Glutamatergic neuron (in vitro differentiated cells): Measurements from ENCODE around the gene DDX39A. TPM values are rescaled to one million over a fixed set of nuclear protein-coding genes. Genes with fewer than 3 reads are reported as not detected.

ENCODE experiments used
- DNase-seq: peaks from one replicate; pipeline ENCODE4 v3.0.0; 2022
- H3K27ac Mint-ChIP-seq: one replicate; pipeline ENCODE4 v1.8.0; 2020; ENCODE audit warnings: mild to moderate bottlenecking, mixed read lengths, inconsistent platforms; ENCODE audit not compliant: unreplicated experiment
- H3K27me3 Mint-ChIP-seq: one replicate; pipeline ENCODE4 v1.8.0; 2020; ENCODE audit warnings: mild to moderate bottlenecking, moderate library complexity, mixed read lengths, inconsistent platforms; ENCODE audit not compliant: unreplicated experiment
- H3K36me3 Mint-ChIP-seq: one replicate; pipeline ENCODE4 v1.8.0; 2020; ENCODE audit warnings: mild to moderate bottlenecking, mixed read lengths, inconsistent platforms; ENCODE audit not compliant: unreplicated experiment
- H3K4me1 Mint-ChIP-seq: one replicate; pipeline ENCODE4 v1.8.0; 2020; ENCODE audit warnings: mild to moderate bottlenecking, low read depth, mixed read lengths, inconsistent platforms; ENCODE audit not compliant: unreplicated experiment
- H3K4me3 Mint-ChIP-seq: one replicate; pipeline ENCODE4 v1.8.0; 2020; ENCODE audit warnings: mild to moderate bottlenecking, mixed read lengths, inconsistent platforms; ENCODE audit not compliant: unreplicated experiment
- H3K9me3 Mint-ChIP-seq: one replicate; pipeline ENCODE4 v1.8.0; 2020; ENCODE audit warnings: mild to moderate bottlenecking, moderate library complexity, mixed read lengths, inconsistent platforms; ENCODE audit not compliant: unreplicated experiment
- CTCF ChIP-seq: fragments of 200-600 bp; sonication (generic); IDR thresholded peaks from one replicate; pipeline ENCODE4 v1.5.0; 2021; ENCODE audit not compliant: partially characterized antibody, unreplicated experiment
- total RNA-seq: library from RNA; stranded (reverse); fragmentation: NEBNext Ultra II Directional; extraction: Animal tissue kit (Norgen Biotek cat#: 25700); gene quantifications from one replicate; pipeline ENCODE4 v1.2.1, GENCODE V29; 2021; ENCODE audit not compliant: unreplicated experiment

The DDX39A gene
- total RNA-seq, 1 donor from 2014 or later: 103 TPM

GRCh38 chr19:14383661-14384555 lies 35.2 kb downstream of the DDX39A start:
- Mint-ChIP-seq H3K4me1 (peaks cover 10% of the 10 kb centered on the region), H3K36me3 (no peaks in the 10 kb centered on the region), H3K27ac (no peak overlapping the region), H3K9me3 (peaks cover 3% of the 10 kb centered on the region), H3K27me3 (peaks cover 8% of the 10 kb centered on the region), H3K4me3 (no peak overlapping the region)
- DNase-seq: no peak
- TF ChIP-seq CTCF: no peak

DNA sequence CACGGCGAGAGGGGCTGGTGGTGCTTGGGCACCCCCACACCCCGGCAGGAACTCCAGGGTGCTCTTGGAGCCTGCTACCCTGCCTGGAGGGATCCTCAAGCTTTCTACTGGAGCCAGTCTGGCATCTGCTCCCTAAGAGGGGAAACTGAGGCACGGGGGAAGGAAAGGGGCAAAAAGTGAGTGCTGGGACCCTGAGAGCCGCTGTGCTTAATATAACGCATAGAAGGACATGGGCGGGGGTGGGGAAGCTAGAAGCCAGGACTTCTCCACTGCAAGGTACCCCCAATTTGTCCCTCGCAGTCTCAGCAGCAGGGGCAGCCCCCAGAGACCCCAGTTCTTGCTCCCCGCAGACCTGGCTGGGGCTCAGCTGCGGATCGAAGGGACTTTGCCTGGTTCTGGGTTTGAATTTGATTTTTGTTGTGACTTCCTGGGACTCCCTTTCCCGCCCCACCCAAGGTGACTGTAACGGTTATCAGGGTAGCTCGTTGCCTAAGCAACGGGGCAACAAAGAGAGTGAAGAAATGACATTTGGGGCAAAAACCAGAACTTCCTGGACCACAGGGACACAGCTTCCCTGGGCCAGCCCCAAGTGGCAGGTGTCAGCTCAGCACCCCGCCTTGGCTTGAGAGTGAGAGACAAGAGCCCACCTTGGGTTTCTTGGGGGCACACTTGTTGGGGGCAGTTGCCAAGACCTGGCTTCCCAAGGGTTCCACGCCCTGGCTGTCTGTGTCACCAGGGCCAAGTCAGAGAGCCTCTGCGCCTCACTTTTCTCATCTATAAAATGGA lies 37.3 kb downstream of the DDX39A start:
- DNase-seq: no peak
- no peaks in the 10 kb centered on the region for H3K36me3 Mint-ChIP-seq
- TF ChIP-seq CTCF: no peak
- no peak overlapping the region for H3K27ac Mint-ChIP-seq
- peaks cover 12% of the 10 kb centered on the region for H3K4me1 Mint-ChIP-seq
- peaks cover 6% of the 10 kb centered on the region for H3K27me3 Mint-ChIP-seq
- no peak overlapping the region for H3K4me3 Mint-ChIP-seq
- H3K9me3 Mint-ChIP-seq: peaks cover 3% of the 10 kb centered on the region

DNA sequence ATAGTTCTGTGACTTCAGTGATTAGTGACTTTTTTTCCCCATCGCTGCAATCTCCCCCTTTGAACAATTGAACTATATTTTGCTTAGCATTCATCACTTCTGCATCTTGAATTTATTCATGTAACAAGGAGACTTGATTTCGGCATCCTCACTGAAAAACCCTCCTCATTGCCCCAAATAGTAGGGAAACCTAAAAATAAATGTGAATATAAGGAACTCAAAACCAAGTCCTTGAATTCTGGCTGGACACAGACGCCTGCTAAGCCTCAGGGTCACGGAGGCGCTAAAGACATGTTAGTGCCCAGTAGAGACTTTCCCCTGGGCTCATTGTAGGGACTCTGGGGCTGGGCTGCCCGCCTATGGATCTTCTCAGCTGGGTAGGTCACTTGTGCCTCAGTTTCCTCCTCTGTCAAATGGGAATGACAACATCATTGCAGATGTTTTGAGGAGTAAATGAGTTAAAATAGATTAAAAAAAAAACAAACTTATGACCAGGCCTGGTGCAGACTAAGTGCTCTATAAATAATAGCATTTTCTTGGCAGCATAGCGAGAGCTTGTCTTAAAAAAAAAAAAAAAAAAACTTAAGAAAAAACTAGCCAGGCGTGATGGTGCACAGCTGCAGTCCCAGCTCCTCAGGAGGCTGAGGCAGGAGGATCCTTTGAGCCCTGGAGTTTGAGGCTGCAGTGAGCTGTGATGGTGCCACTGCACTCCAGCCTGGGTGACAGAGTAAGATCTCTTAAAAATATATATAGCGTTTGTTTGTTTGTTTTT lies 39.7 kb downstream of the DDX39A start:
- Mint-ChIP-seq H3K36me3 (no peaks in the 10 kb centered on the region), H3K4me3 (no peak overlapping the region), H3K4me1 (peaks cover 10% of the 10 kb centered on the region), H3K9me3 (peaks cover 3% of the 10 kb centered on the region), H3K27me3 (peaks cover 4% of the 10 kb centered on the region), H3K27ac (no peak overlapping the region)
- no peak for DNase-seq
- TF ChIP-seq CTCF: no peak

DNA sequence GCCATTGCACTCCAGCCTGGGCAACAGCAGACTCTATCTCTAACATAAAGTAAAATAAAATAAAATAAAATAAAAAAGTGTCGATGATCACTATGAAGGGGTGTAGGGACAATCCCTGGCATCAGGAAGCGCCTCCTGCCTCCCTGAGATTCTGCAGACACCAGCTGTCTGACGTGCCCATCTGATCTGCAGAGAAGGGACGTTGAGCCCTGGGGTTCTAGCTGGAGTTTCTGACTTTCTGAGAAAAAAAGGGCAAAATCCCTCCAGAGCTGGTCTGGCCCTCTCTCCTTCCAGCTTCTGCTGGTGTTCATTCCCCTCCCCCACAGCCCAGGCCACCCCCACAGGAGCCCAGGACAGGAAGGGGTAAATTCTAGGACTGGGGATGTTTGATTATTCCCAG lies 40.3 kb downstream of the DDX39A start:
- no peak for DNase-seq
- H3K27ac Mint-ChIP-seq: no peak overlapping the region
- H3K4me3 Mint-ChIP-seq: no peak overlapping the region
- H3K27me3 Mint-ChIP-seq: peaks cover 3% of the 10 kb centered on the region
- no peak for TF ChIP-seq CTCF
- H3K4me1 Mint-ChIP-seq: peaks cover 10% of the 10 kb centered on the region
- H3K9me3 Mint-ChIP-seq: peaks cover 3% of the 10 kb centered on the region
- H3K36me3 Mint-ChIP-seq: no peaks in the 10 kb centered on the region
